Lower leg skin (tissue), 3 donors: ENCODE results near the gene NDRG3.

Source experiments
- POLR2A ChIP-seq, 2 donors: fragments of 450-650 bp; IDR thresholded peaks; one replicate each; pipeline ENCODE4 v1.6.1; 2016 to 2017; ENCODE audit warnings: antibody characterized with exemption in 2 of 2, mild to moderate bottlenecking in 1 of 2, moderate library complexity in 1 of 2
- TF ChIP-seq, protein P1 (sequence below), 3 donors: fragments of 450-650 bp; IDR thresholded peaks; one replicate each; pipeline ENCODE4 v1.5.1; 2016; ENCODE audit warnings: antibody characterized with exemption in 3 of 3, mild to moderate bottlenecking in 3 of 3, moderate library complexity in 2 of 3

DNA sequence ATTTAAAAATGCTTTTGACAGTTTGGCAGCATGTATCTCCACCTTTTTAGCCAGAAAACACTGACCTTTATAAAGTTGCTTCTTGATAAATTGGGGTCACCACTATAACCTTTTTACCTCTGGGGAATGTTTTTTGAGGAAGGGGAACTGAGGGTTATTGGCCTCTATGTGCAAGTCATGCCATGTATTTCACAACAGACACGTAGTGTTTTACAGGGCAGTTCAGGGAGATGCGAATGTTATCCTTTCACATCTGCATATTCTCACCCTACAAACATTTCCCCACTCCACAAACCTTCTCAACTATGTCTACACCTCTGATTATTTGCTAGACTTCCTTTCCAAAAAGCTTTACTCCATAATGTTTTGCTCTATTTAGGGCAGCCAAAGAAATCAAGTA lies 82.9 kb downstream of the NDRG3 start:
- TF ChIP-seq, protein P1, sequence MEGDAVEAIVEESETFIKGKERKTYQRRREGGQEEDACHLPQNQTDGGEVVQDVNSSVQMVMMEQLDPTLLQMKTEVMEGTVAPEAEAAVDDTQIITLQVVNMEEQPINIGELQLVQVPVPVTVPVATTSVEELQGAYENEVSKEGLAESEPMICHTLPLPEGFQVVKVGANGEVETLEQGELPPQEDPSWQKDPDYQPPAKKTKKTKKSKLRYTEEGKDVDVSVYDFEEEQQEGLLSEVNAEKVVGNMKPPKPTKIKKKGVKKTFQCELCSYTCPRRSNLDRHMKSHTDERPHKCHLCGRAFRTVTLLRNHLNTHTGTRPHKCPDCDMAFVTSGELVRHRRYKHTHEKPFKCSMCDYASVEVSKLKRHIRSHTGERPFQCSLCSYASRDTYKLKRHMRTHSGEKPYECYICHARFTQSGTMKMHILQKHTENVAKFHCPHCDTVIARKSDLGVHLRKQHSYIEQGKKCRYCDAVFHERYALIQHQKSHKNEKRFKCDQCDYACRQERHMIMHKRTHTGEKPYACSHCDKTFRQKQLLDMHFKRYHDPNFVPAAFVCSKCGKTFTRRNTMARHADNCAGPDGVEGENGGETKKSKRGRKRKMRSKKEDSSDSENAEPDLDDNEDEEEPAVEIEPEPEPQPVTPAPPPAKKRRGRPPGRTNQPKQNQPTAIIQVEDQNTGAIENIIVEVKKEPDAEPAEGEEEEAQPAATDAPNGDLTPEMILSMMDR (IDR thresholded peaks at IDR 0.05): no peak
- TF ChIP-seq POLR2A (IDR thresholded peaks at IDR 0.05): no peak
